Measurements from ENCODE around the gene PAIP2. TPM values are rescaled to one million over a fixed set of nuclear protein-coding genes. Genes with fewer than 3 reads are reported as not detected.

The PAIP2 gene
- total and polyA plus RNA-seq, 2 of the 4 experiments (the other 2 are of a cell fraction) = 41.9 to 59.5 TPM

- peak overlapping the region; percentile 95 for H2BK120ac ChIP-seq (ENCODE audit: low read depth, low read length)
- H2BK20ac ChIP-seq (ENCODE audit: low read depth, low read length) = peak overlapping the region; percentile 48
- peak overlapping the region; percentile 91 for H3K56ac ChIP-seq (ENCODE audit: extremely low read depth, insufficient read depth, low read length)
- peak overlapping the region; percentile 98 for H2AFZ ChIP-seq (replicated peaks; ENCODE audit: low read length, poor library complexity)
- H4K20me1 ChIP-seq (ENCODE audit: insufficient read depth, low read length) = no peaks in the 10 kb centered on the region; the same call in 1 of the 2 replicates
- H2BK5ac ChIP-seq (ENCODE audit: low read depth, low read length, poor library complexity, severe bottlenecking) = peak overlapping the region; percentile 89
- in situ Hi-C loops (cut with MboI; ENCODE audit: low sequenced_read_pairs) (no loop called here), intact Hi-C loops (cut with micrococcal nuclease) (no loop called here), dilution Hi-C loops (cut with HindIII; ENCODE audit: low sequenced_read_pairs, unreplicated experiment) (loop anchor here (25.0 kb wide), 1 partner anchor 108 kb away; no protein-coding TSS in a partner anchor)
- no peaks in the 10 kb centered on the region for H3K36me3 ChIP-seq (ENCODE audit: control insufficient read depth, insufficient read depth, low read length)
- H2BK15ac ChIP-seq (ENCODE audit: low read depth, low read length) = peak overlapping the region; percentile 82; the same call in 2 of the 3 replicates
- peak overlapping the region; percentile 20; the same call in 1 of the 2 replicates for H3K4me3 ChIP-seq (ENCODE audit: insufficient read depth, low read depth, low read length)
- TF ChIP-seq RFX5 (IDR thresholded peaks at IDR 0.05; ENCODE audit: low read depth, low read length) (no peak), SMC3 (IDR thresholded peaks at IDR 0.05; ENCODE audit: low read depth, low read length) (no peak), BHLHE40 (IDR thresholded peaks at IDR 0.05; ENCODE audit: low read depth, low read length) (no peak), POLR2A (IDR thresholded peaks at IDR 0.05; ENCODE audit: low read depth, low read length) (no peak), MXI1 (IDR thresholded peaks at IDR 0.05; ENCODE audit: borderline replicate concordance, low read depth, low read length) (no peak), MAFK (IDR thresholded peaks at IDR 0.05; ENCODE audit: low read depth, low read length) (no peak)
- peaks cover 8% of the 10 kb centered on the region for H3K9me1 ChIP-seq (ENCODE audit: insufficient read depth, low read length)
- H3K79me1 ChIP-seq (ENCODE audit: low read depth in 1 of 2, low read length in 2 of 2) = peaks cover 0 to 14% of the 10 kb centered on the region in 2 experiments; a peak in 1 of 4 replicates
- peaks cover 4% of the 10 kb centered on the region for H3K4me1 ChIP-seq (ENCODE audit: control insufficient read depth, insufficient read depth, low read length)
- ChIA-PET POLR2A (ENCODE audit: unreplicated experiment) (no interaction called here), CTCF (interaction anchor here (1.0 kb wide), 1 partner anchor 9 kb away, joined by 3 read pairs; no protein-coding TSS in a partner anchor)
- no peaks in the 10 kb centered on the region for H3K9me3 ChIP-seq (ENCODE audit: control insufficient read depth, insufficient read depth, low read length)
- peak overlapping the region; percentile 83 for H3K4me2 ChIP-seq (ENCODE audit: low read depth, low read length)
- no peak for DNase-seq
- WGBS, 2 experiments (ENCODE audit: extremely low coverage in 2 of 2, insufficient read length in 1 of 2) = no CpG with 5 or more reads among the region's 5 CpGs
- H3K23ac ChIP-seq (ENCODE audit: low read depth, low read length) = peak overlapping the region; percentile 92
- H3K18ac ChIP-seq (ENCODE audit: low read depth, low read length) = peak overlapping the region; percentile 62
- H4K8ac ChIP-seq (ENCODE audit: low read depth in 2 of 2, low read length in 2 of 2) = peak overlapping the region; percentile 95 to 98
- H3K14ac ChIP-seq (replicated peaks; ENCODE audit: low read depth, low read length) = peak overlapping the region; percentile 95
- peak overlapping the region; percentile 95 for H4K5ac ChIP-seq (ENCODE audit: low read depth, low read length)
- peak overlapping the region; percentile 90 for H2AK9ac ChIP-seq (replicated peaks; ENCODE audit: low read depth, low read length, poor library complexity)
- no TSS peak for BruUV-seq (replicated peaks)
- no peak for ATAC-seq (ENCODE audit: low read depth)
- peak overlapping the region; percentile 67; the same call in 1 of the 2 replicates for H2AK5ac ChIP-seq (ENCODE audit: low read depth, low read length)
- no peaks in the 10 kb centered on the region for H3K27me3 ChIP-seq (ENCODE audit: control insufficient read depth, insufficient read depth, low read length)
- peak overlapping the region; percentile 88 for H3K27ac ChIP-seq (ENCODE audit: insufficient read depth, low read length)
- peak overlapping the region; percentile 97 for H3K4ac ChIP-seq (ENCODE audit: low read depth, low read length)
- peak overlapping the region; percentile 86 for H3K9ac ChIP-seq (ENCODE audit: low read depth, low read length)
- H4K91ac ChIP-seq (ENCODE audit: insufficient read depth, low read depth, low read length) = peak overlapping the region; percentile 95
Observed at GRCh38 chr5:139404484-139404840, 62.8 kb downstream of the PAIP2 start.

Data from IMR-90 (cell line).